Liver (tissue), 9 donors: ENCODE measurements around the gene C1orf21. TPM values are rescaled to one million over a fixed set of nuclear protein-coding genes. Genes with fewer than 3 reads are reported as not detected.

ENCODE experiments used
- DNase-seq: peaks from one replicate; pipeline ENCODE4 v3.0.0-alpha.2; 2017; ENCODE audit warnings: low spot score
- H3K27ac ChIP-seq, 2 donors: one replicate each; pipeline ENCODE4 v1.7.0; 2013; ENCODE audit warnings: inconsistent platforms in 2 of 2, low read length in 2 of 2, control low read depth in 1 of 2, low read depth in 1 of 2, mild to moderate bottlenecking in 1 of 2
- H3K27me3 ChIP-seq, 4 donors: one replicate each; pipeline versions ENCODE4 v1.6.1 to v1.7.0; 2013; ENCODE audit warnings: low read length in 3 of 4, inconsistent platforms in 1 of 4, mild to moderate bottlenecking in 1 of 4, moderate library complexity in 1 of 4; ENCODE audit not compliant: control insufficient read depth in 4 of 4, insufficient read depth in 4 of 4
- H3K36me3 ChIP-seq, 4 donors: one replicate each; pipeline versions ENCODE4 v1.6.1 to v1.7.0; 2013; ENCODE audit warnings: low read length in 3 of 4, mild to moderate bottlenecking in 3 of 4, low read depth in 1 of 4, moderate library complexity in 1 of 4; ENCODE audit not compliant: control insufficient read depth in 4 of 4, insufficient read depth in 3 of 4
- H3K4me1 ChIP-seq, 4 donors: one replicate each; pipeline versions ENCODE4 v1.6.1 to v1.7.0; 2013; ENCODE audit warnings: low read length in 3 of 4, mild to moderate bottlenecking in 3 of 4, moderate library complexity in 1 of 4; ENCODE audit not compliant: control insufficient read depth in 4 of 4, insufficient read depth in 4 of 4
- H3K4me3 ChIP-seq, 3 donors: one replicate each; pipeline versions ENCODE4 v1.6.1 to v1.7.0; 2013; ENCODE audit warnings: low read length in 3 of 3, control low read depth in 1 of 3, low read depth in 1 of 3, mild to moderate bottlenecking in 1 of 3
- H3K9ac ChIP-seq, 2 donors: one replicate each; pipeline ENCODE4 v1.7.0; 2013; ENCODE audit warnings: low read length in 2 of 2, mild to moderate bottlenecking in 2 of 2, moderate library complexity in 2 of 2, control low read depth in 1 of 2, low read depth in 1 of 2
- H3K9me3 ChIP-seq, 4 donors: one replicate each; pipeline versions ENCODE4 v1.6.1 to v1.7.0; 2013; ENCODE audit warnings: low read length in 3 of 4; ENCODE audit not compliant: control insufficient read depth in 4 of 4
- ATF3 ChIP-seq: IDR thresholded peaks from 2 replicates; pipeline ENCODE4 v1.6.1; 2016; ENCODE audit warnings: antibody characterized with exemption
- CTCF ChIP-seq: fragments of 150-350 bp; IDR thresholded peaks from 2 replicates; pipeline ENCODE4 v1.5.1; 2017; ENCODE audit warnings: improper control_type of control experiment, low read depth, low read length; ENCODE audit not compliant: missing input control
- EGR1 ChIP-seq, 2 donors: IDR thresholded peaks; 2 replicates each; pipeline ENCODE4 v1.6.1; 2016 to 2018; ENCODE audit warnings: antibody characterized with exemption in 2 of 2, low read depth in 2 of 2
- FOXA1 ChIP-seq: IDR thresholded peaks from 2 replicates; pipeline ENCODE4 v1.6.1; 2016; ENCODE audit warnings: antibody characterized with exemption
- FOXA2 ChIP-seq: IDR thresholded peaks from 2 replicates; pipeline ENCODE4 v1.6.1; 2016; ENCODE audit warnings: antibody characterized with exemption
- GABPA ChIP-seq, 2 donors: IDR thresholded peaks in 1 of 2; conservative IDR thresholded peaks in 1 of 2; 2 replicates each; pipeline ENCODE4 v1.6.1; 2016; ENCODE audit warnings: antibody characterized with exemption in 2 of 2, mild to moderate bottlenecking in 1 of 2, moderate library complexity in 1 of 2
- HNF4A ChIP-seq, 2 donors: conservative IDR thresholded peaks; 2 replicates each; pipeline ENCODE4 v1.6.1; 2016; ENCODE audit warnings: antibody characterized with exemption in 2 of 2, mild to moderate bottlenecking in 2 of 2
- HNF4G ChIP-seq: IDR thresholded peaks from 2 replicates; pipeline ENCODE4 v1.6.1; 2016; ENCODE audit warnings: antibody characterized with exemption
- JUND ChIP-seq, 2 donors: IDR thresholded peaks; 2 replicates each; pipeline ENCODE4 v1.6.1; 2016; ENCODE audit warnings: antibody characterized with exemption in 2 of 2
- MAX ChIP-seq: IDR thresholded peaks from 2 replicates; pipeline ENCODE4 v1.6.1; 2016; ENCODE audit warnings: antibody characterized with exemption
- NR2F2 ChIP-seq: IDR thresholded peaks from 2 replicates; pipeline ENCODE4 v1.6.1; 2016; ENCODE audit warnings: antibody characterized with exemption
- RAD21 ChIP-seq, 2 donors: IDR thresholded peaks; 2 replicates each; pipeline ENCODE4 v1.6.1; 2016; ENCODE audit warnings: antibody characterized with exemption in 2 of 2, mild to moderate bottlenecking in 2 of 2
- REST ChIP-seq: IDR thresholded peaks from 2 replicates; pipeline ENCODE4 v1.6.1; 2016; ENCODE audit warnings: antibody characterized with exemption, mild to moderate bottlenecking
- RXRA ChIP-seq, 2 donors: IDR thresholded peaks; 2 replicates each; pipeline ENCODE4 v1.6.1; 2017 to 2018; ENCODE audit warnings: antibody characterized with exemption in 2 of 2, mild to moderate bottlenecking in 1 of 2
- SP1 ChIP-seq: IDR thresholded peaks from 2 replicates; pipeline ENCODE4 v1.6.1; 2018; ENCODE audit warnings: antibody characterized with exemption, mild to moderate bottlenecking
- TAF1 ChIP-seq: conservative IDR thresholded peaks from 2 replicates; pipeline ENCODE4 v1.6.1; 2016; ENCODE audit warnings: antibody characterized with exemption, mild to moderate bottlenecking
- YY1 ChIP-seq: IDR thresholded peaks from 2 replicates; pipeline ENCODE4 v1.6.1; 2016; ENCODE audit warnings: antibody characterized with exemption, mild to moderate bottlenecking
- ZBTB33 ChIP-seq: IDR thresholded peaks from 2 replicates; pipeline ENCODE4 v1.6.1; 2016; ENCODE audit warnings: antibody characterized with exemption
- whole genome bisulfite sequencing: extraction: QIAGEN DNeasy Blood & Tissue Kit; methylation state at CpG from one replicate; pipeline ENCODE4 v1.1.7; 2013; 5-methylcytosine and 5-hydroxymethylcytosine counted together
- polyA plus RNA-seq, 2 donors: library from polyadenylated mRNA; stranded (reverse) in 1 of 2; unstranded in 1 of 2; fragments of 200-250 nt in 1 of 2; fragments of >200 nt in 1 of 2; fragmentation: Nextera tagmentation in 1 of 2; extraction: Ambion mirVana in 1 of 2; gene quantifications; one replicate each; pipeline versions ENCODE4 v1.2.1 to v1.2.3, GENCODE V29; 2013 to 2015
- total RNA-seq, 2 donors: library from RNA; depleted of rRNA; stranded (reverse); fragments of >200 nt; gene quantifications; one replicate each; pipeline ENCODE4 v1.2.3, GENCODE V29; 2014
- donor health status: healthy.
- donor health status: healthy.
- donor health status: healthy.
- donor health status: healthy.
- donor health status: healthy.

C1orf21 gene
- total and polyA plus RNA-seq, 4 donors, result 2.3 to 21.3 (median 13.4) TPM

GRCh38 chr1:184503221-184503749 is 116.5 kb downstream of the C1orf21 start:
- TF ChIP-seq REST (no peak), HNF4G (no peak), RXRA (IDR thresholded peaks at IDR 0.05) (no peak), NR2F2 (no peak), ATF3 (no peak), JUND (IDR thresholded peaks at IDR 0.05) (no peak), YY1 (no peak), ZBTB33 (no peak), FOXA2 (no peak), RAD21 (IDR thresholded peaks at IDR 0.05) (no peak), EGR1 (IDR thresholded peaks at IDR 0.05; ENCODE audit: low read depth in 2 of 2) (no peak), GABPA (IDR thresholded peaks at IDR 0.05 in 1 of 2, conservative IDR thresholded peaks at IDR 0.05 in 1 of 2) (no peak), CTCF (no peak), HNF4A (conservative IDR thresholded peaks at IDR 0.05) (no peak), MAX (no peak), SP1 (no peak), FOXA1 (no peak), TAF1 (no peak)
- H3K4me3 ChIP-seq, result no peak overlapping the region
- H3K9ac ChIP-seq, result no peak overlapping the region
- no peak for DNase-seq
- H3K27me3 ChIP-seq, result no peaks in the 10 kb centered on the region
- H3K36me3 ChIP-seq, result no peaks in the 10 kb centered on the region
- no peak overlapping the region for H3K27ac ChIP-seq
- H3K9me3 ChIP-seq, result no peaks in the 10 kb centered on the region
- no peaks in the 10 kb centered on the region for H3K4me1 ChIP-seq
- 90% methylated on average over 6 of the region's 6 CpGs for WGBS
